Psoas muscle (tissue), 8 donors: ENCODE results near the gene XKRX. TPM values are rescaled to one million over a fixed set of nuclear protein-coding genes. Genes with fewer than 3 reads are reported as not detected.

Experiments
- ATAC-seq, 4 donors: fragments of 200-7000 bp; cut with Tn5 transposase; one replicate each; pipeline ENCODE4 v1.9.1; 2020; ENCODE audit warnings: moderate library complexity in 3 of 4, mild to moderate bottlenecking in 2 of 4
- DNase-seq, 2 donors: peaks; one replicate each; pipeline ENCODE4 v3.0.0-alpha.2; 2020
- H3K27ac ChIP-seq: fragments of 200-600 bp; one replicate; pipeline ENCODE4 v1.8.0; 2022
- H3K27me3 ChIP-seq, 3 donors: fragments of 200-600 bp in 1 of 3; one replicate each; pipeline versions ENCODE4 v1.6.1 to v1.8.0; 2013 to 2022; ENCODE audit warnings: low read length in 2 of 3, mild to moderate bottlenecking in 2 of 3, moderate library complexity in 1 of 3; ENCODE audit not compliant: insufficient read depth in 3 of 3
- H3K36me3 ChIP-seq, 2 donors: fragments of 200-600 bp in 1 of 2; one replicate each; pipeline versions ENCODE4 v1.6.1 to v1.8.0; 2013 to 2022; ENCODE audit warnings: low read depth in 1 of 2, mild to moderate bottlenecking in 1 of 2, moderate library complexity in 1 of 2; ENCODE audit not compliant: insufficient read depth in 1 of 2
- H3K4me1 ChIP-seq: fragments of 200-600 bp; one replicate; pipeline ENCODE4 v1.8.0; 2022
- H3K4me3 ChIP-seq: fragments of 200-600 bp; one replicate; pipeline ENCODE4 v1.8.0; 2022; ENCODE audit warnings: mild to moderate bottlenecking
- H3K9me3 ChIP-seq: fragments of 200-600 bp; one replicate; pipeline ENCODE4 v1.8.0; 2022
- CTCF ChIP-seq: fragments of 200-600 bp; IDR thresholded peaks from one replicate; pipeline ENCODE4 v1.8.0; 2022; ENCODE audit warnings: antibody characterized with exemption
- WGBS, 3 donors: extraction: QIAGEN DNeasy Blood & Tissue Kit; methylation state at CpG; one replicate each; pipeline versions ENCODE4 v1.1.6 to v1.1.7; 2013; 5-methylcytosine and 5-hydroxymethylcytosine counted together
- intact Hi-C, 2 donors: fragments of 100-400 bp; cut with DNase I; formaldehyde crosslinking; loops; one replicate each; pipeline versions ENCODE4 v1.11.0 to v1.14.2; 2022
- long read RNA-seq, 2 donors: library from polyadenylated mRNA; unstranded; transcript quantifications; one replicate each; pipeline ENCODE4 v2.0.0, GENCODE V29; 2021
- polyA plus RNA-seq, 3 donors: library from polyadenylated mRNA; stranded (reverse); fragments of 200-250 nt; gene quantifications; one replicate each; pipeline ENCODE4 v1.2.3, GENCODE V29; 2013
- total RNA-seq, 4 donors: library from RNA; stranded (reverse); fragmentation: NEBNext Ultra II Directional in 2 of 4; extraction: Animal tissue kit (Norgen Biotek cat#: 25700) in 2 of 4; gene quantifications; one replicate each; pipeline versions ENCODE4 v1.2.1 to v1.2.4, GENCODE V29; 2021 to 2023
- donor health status: healthy with polysubstance abuse.
- donor health status: DM: no; HTN: no; CAD: no; lungs with moderate emphysema.
- donor health status: Bipolar disorder and iron deficiency.
- donor health status: healthy.
- donor health status: DM: yes; HTN: yes; CAD: no.
- donor health status: DM: no; HTN: no; CAD: no.
- donor health status: DM: no; HTN: no; CAD: no.
- donor health status: DM: yes; HTN: yes; CAD: no.

XKRX gene
- total RNA-seq, result under 1 TPM in 3 of 4 donors, not detected in 1; 0.08 to 0.28 (median 0.09) TPM
- under 1 TPM in 2 of 3 donors, not detected in 1; 0.05 to 0.26 TPM for polyA plus RNA-seq
- long read RNA-seq, donor 1, result 0 reads
- long read RNA-seq, donor 2, result 0 reads

GRCh38 chrX:100928660-100929613 is at the start of gene XKRX:
TSS of gene XKRX (minus strand) at chrX:100928917. CDS start at chrX:100928304, 613 bp downstream.
- no peaks in the 10 kb centered on the region for H3K36me3 ChIP-seq
- H3K4me3 ChIP-seq, result peak within 1 kb of the TSS; percentile 51
- no peak within 1 kb of the TSS for H3K27ac ChIP-seq
- no peaks in the 10 kb centered on the region for H3K9me3 ChIP-seq
- H3K4me1 ChIP-seq, result no peaks in the 10 kb centered on the region
- peak in 1 of 4 donors; percentile 49 for ATAC-seq
- DNase-seq, result peak in 1 of 2 donors; percentile 31
- no peak for TF ChIP-seq CTCF
- 0 to 20% (median 2%) methylated on average over 32 to 51 of the region's 51 CpGs for WGBS, 3 donors
- intact Hi-C loops, result no loop called here
- peaks cover 0 to 48% (median 0%) of the 10 kb centered on the region in 3 donors for H3K27me3 ChIP-seq

GRCh38 chrX:100976211-100976610 is 47.5 kb upstream of the XKRX start:
- H3K27ac ChIP-seq, result no peak overlapping the region
- ATAC-seq (no peak), DNase-seq (no peak)
- TF ChIP-seq CTCF, result no peak
- no peaks in the 10 kb centered on the region for H3K9me3 ChIP-seq
- intact Hi-C loops, result no loop called here
- H3K36me3 ChIP-seq, result no peaks in the 10 kb centered on the region
- no peaks in the 10 kb centered on the region for H3K4me1 ChIP-seq
- H3K27me3 ChIP-seq, result no peaks in the 10 kb centered on the region
- WGBS, 3 donors, result 84 to 95% (median 93%) methylated on average over 1 of the region's 1 CpG
- H3K4me3 ChIP-seq, result no peak overlapping the region

- ATAC-seq, result no peak
- Histone ChIP-seq H3K27ac (no peak overlapping the region), H3K36me3 (no peaks in the 10 kb centered on the region), H3K4me3 (no peak overlapping the region), H3K4me1 (no peaks in the 10 kb centered on the region), H3K9me3 (no peaks in the 10 kb centered on the region), H3K27me3 (no peaks in the 10 kb centered on the region)
- WGBS, 3 donors, result 90 to 100% (median 95%) methylated on average over 3 of the region's 3 CpGs
- DNase-seq, result no peak
- no peak for TF ChIP-seq CTCF
- intact Hi-C loops, result no loop called here
Measured at GRCh38 chrX:100975212-100975611, 46.5 kb upstream of the XKRX start.

- Histone ChIP-seq H3K27me3 (no peaks in the 10 kb centered on the region), H3K36me3 (no peaks in the 10 kb centered on the region), H3K9me3 (no peaks in the 10 kb centered on the region), H3K27ac (no peak overlapping the region), H3K4me1 (no peaks in the 10 kb centered on the region), H3K4me3 (no peak overlapping the region)
- 95 to 98% (median 97%) methylated on average over 9 to 10 of the region's 19 CpGs for WGBS, 3 donors
- intact Hi-C loops, result no loop called here
- ATAC-seq (no peak), DNase-seq (no peak)
- no peak for TF ChIP-seq CTCF
Measured at GRCh38 chrX:100973411-100973810, 44.7 kb upstream of the XKRX start.
